Adrenal gland (tissue), 12 donors: ENCODE data around the gene EWSR1. TPM values are rescaled to one million over a fixed set of nuclear protein-coding genes. Genes with fewer than 3 reads are reported as not detected.

ENCODE experiments used
- DNase-seq, 7 donors: peaks; one replicate each; pipeline ENCODE4 v3.0.0-alpha.2; 2019 to 2020
- H3K27ac ChIP-seq, 5 donors: fragments of 200-600 bp; sonication (generic) in 4 of 5; 1 replicate in 3 of 5; 2 replicates in 2 of 5; pipeline versions ENCODE4 v1.5.1 to v1.8.0; 2016 to 2020; ENCODE audit warnings: mild to moderate bottlenecking in 1 of 5
- H3K27me3 ChIP-seq: fragments of 200-600 bp; 2 replicates; pipeline ENCODE4 v1.8.0; 2021
- H3K36me3 ChIP-seq, 2 donors: fragments of 200-600 bp; replicated peaks in 1 of 2; 1 replicate in 1 of 2; 2 replicates in 1 of 2; pipeline versions ENCODE4 v1.5.1 to v1.8.0; 2018 to 2022
- H3K4me1 ChIP-seq, 2 donors: fragments of 200-600 bp; replicated peaks in 1 of 2; 1 replicate in 1 of 2; 2 replicates in 1 of 2; pipeline versions ENCODE4 v1.5.1 to v1.8.0; 2018 to 2021
- H3K4me3 ChIP-seq, 4 donors: fragments of 200-600 bp; sonication (generic) in 3 of 4; one replicate each; pipeline ENCODE4 v1.5.1; 2016 to 2018
- H3K9me3 ChIP-seq, 3 donors: fragments of 200-600 bp; sonication (generic) in 1 of 3; replicated peaks in 1 of 3; 1 replicate in 2 of 3; 2 replicates in 1 of 3; pipeline versions ENCODE4 v1.5.1 to v1.8.0; 2016 to 2021
- CTCF ChIP-seq, 6 experiments: fragments of 450-650 bp in 4 of 6; fragments of 200-600 bp in 2 of 6; sonication (generic) in 1 of 6; IDR thresholded peaks; 1 replicate in 5 of 6; 2 replicates in 1 of 6; pipeline versions ENCODE4 v1.5.1 to v1.8.0; 2016 to 2021; ENCODE audit warnings: antibody characterized with exemption in 6 of 6, mild to moderate bottlenecking in 2 of 6, moderate library complexity in 1 of 6
- POLR2A ChIP-seq, 2 donors: fragments of 450-650 bp; IDR thresholded peaks; one replicate each; pipeline ENCODE4 v1.6.1; 2017; ENCODE audit warnings: antibody characterized with exemption in 2 of 2, mild to moderate bottlenecking in 2 of 2, moderate library complexity in 1 of 2
- WGBS, 4 donors: extraction: QIAGEN DNeasy Blood & Tissue Kit in 2 of 4; methylation state at CpG; one replicate each; pipeline versions ENCODE4 v1.1.5 to v1.1.7; 2013 to 2017; 5-methylcytosine and 5-hydroxymethylcytosine counted together
- intact Hi-C, 2 donors: fragments of 100-400 bp; cut with DNase I; formaldehyde crosslinking; loops; one replicate each; pipeline versions ENCODE4 v1.14.1 to v1.15.0; 2022 to 2023
- polyA plus RNA-seq, 3 donors: library from polyadenylated mRNA; stranded (reverse); fragments of 200-250 nt in 2 of 3; fragments of 350-450 nt in 1 of 3; fragmentation: Illumina TruSeq in 1 of 3; extraction: RNeasy Lipid Tissue Mini Kit (QIAGEN cat#74804) in 1 of 3; gene quantifications; one replicate each; pipeline ENCODE4 v1.2.3, GENCODE V29; 2013 to 2014
- total RNA-seq, 9 donors: library from RNA; depleted of rRNA in 4 of 9; stranded (reverse); fragments of >200 nt in 4 of 9; fragments of 120-200 nt in 1 of 9; fragmentation: NEBNext Ultra II Directional in 1 of 9; extraction: Animal tissue kit (Norgen Biotek cat#: 25700) in 1 of 9; gene quantifications; one replicate each; pipeline versions ENCODE4 v1.1.0 to v1.2.4, GENCODE V29; 2013 to 2023
- donor health status: healthy with polysubstance abuse.
- donor health status: Bipolar disorder and iron deficiency.
- donor health status: DM: yes; HTN: yes; CAD: no.
- donor health status: DM: no; HTN: no; CAD: no.
- donor health status: DM: no; HTN: no; CAD: no.
- donor health status: DM: yes; HTN: yes; CAD: no.

The EWSR1 gene
- total and polyA plus RNA-seq, 12 donors = 152 to 351 (median 216) TPM

GRCh38 chr22:29299136-29299900 lies 31.2 kb downstream of the EWSR1 start:
- DNase-seq = peak in 2 of 7 donors; percentile 14 to 52
- H3K36me3 ChIP-seq = peaks cover 0 to 69% of the 10 kb centered on the region in 2 donors
- no peak overlapping the region for H3K27ac ChIP-seq
- TF ChIP-seq POLR2A (IDR thresholded peaks at IDR 0.05) = no peak
- no peak for TF ChIP-seq CTCF (IDR thresholded peaks at IDR 0.05)
- H3K4me3 ChIP-seq = no peak overlapping the region
- H3K27me3 ChIP-seq = no peaks in the 10 kb centered on the region
- intact Hi-C loops = no loop called here
- no peaks in the 10 kb centered on the region for H3K9me3 ChIP-seq
- 85 to 92% (median 88%) methylated on average over 19 of the region's 19 CpGs for WGBS, 4 donors
- peaks cover 13 to 16% of the 10 kb centered on the region in 2 donors for H3K4me1 ChIP-seq

DNA sequence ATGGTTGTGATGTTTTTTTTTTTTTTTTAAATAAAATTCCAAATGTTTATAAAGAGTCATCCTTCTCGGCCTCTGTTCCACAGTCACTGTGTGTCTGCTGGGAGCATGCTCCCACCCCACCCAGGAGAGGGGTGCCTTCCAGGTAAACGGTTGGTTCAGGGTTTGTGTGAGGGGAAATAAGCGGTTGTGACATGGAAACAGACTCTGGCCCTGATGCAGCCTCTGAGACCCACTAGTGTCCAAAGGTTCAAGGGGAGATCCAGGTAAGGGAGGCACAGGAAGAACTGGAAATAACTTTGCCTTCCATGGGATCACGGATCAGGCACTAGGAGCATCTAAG lies 32.4 kb downstream of the EWSR1 start:
- intact Hi-C loops = no loop called here
- DNase-seq = peak in 1 of 7 donors; percentile 49
- Histone ChIP-seq H3K27me3 (no peaks in the 10 kb centered on the region), H3K4me3 (no peak overlapping the region), H3K4me1 (peaks cover 13 to 16% of the 10 kb centered on the region in 2 donors), H3K9me3 (no peaks in the 10 kb centered on the region), H3K36me3 (peaks cover 0 to 57% of the 10 kb centered on the region in 2 donors), H3K27ac (peak overlapping the region in 1 of 5 donors; percentile 34)
- TF ChIP-seq CTCF (IDR thresholded peaks at IDR 0.05) = no peak
- TF ChIP-seq POLR2A (IDR thresholded peaks at IDR 0.05) = no peak
- WGBS, 4 donors = 67 to 76% (median 70%) methylated on average over 4 of the region's 4 CpGs

DNA sequence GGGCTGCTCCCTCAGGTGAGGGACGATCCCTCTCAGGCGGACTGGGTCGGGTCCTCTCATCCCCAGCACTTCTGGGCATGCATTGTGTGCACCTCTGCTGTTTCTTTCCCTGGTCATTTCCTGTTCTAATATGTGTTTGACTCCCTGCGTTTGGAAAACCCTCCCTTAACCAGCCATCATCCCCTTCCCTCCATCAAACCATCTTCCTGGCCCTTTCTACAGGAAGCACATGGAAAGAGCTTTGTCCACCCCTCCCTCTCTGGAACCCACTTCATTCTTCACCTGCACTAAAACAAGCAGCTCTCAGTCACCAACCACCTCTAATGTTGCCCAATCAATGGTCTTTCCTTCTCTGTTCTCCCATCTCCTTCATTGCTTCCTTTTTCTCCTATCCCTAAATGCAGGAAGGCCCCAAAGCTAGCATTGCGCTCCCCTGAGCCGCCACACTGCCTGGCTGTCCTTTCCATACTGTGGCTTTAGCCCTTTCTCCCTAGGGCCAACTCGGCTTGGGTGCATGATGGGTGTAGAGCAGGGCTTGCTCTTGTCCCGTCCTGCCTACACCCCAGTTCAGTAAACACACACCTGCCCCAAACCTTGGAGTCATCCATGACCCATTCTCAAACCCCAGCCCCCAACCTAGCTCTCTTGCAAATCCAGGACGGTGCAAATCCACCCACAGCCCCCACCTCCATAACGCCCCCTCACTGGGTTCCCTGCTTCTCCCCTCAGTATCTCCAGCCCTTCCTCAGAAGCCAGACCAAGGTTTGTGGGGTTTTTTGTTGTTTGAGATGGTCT lies 32.9 kb downstream of the EWSR1 start:
- intact Hi-C loops = no loop called here
- H3K4me3 ChIP-seq = no peak overlapping the region
- TF ChIP-seq CTCF (IDR thresholded peaks at IDR 0.05) (no peak), POLR2A (IDR thresholded peaks at IDR 0.05) (no peak)
- peaks cover 13 to 18% of the 10 kb centered on the region in 2 donors for H3K4me1 ChIP-seq
- peaks cover 0 to 52% of the 10 kb centered on the region in 2 donors for H3K36me3 ChIP-seq
- no peaks in the 10 kb centered on the region for H3K9me3 ChIP-seq
- peak in 3 of 7 donors; percentile 22 to 53 (median 24) for DNase-seq
- WGBS, 4 donors = 79 to 83% (median 79%) methylated on average over 10 of the region's 10 CpGs
- H3K27me3 ChIP-seq = no peaks in the 10 kb centered on the region
- H3K27ac ChIP-seq = peak overlapping the region in 1 of 5 donors; percentile 34

DNA sequence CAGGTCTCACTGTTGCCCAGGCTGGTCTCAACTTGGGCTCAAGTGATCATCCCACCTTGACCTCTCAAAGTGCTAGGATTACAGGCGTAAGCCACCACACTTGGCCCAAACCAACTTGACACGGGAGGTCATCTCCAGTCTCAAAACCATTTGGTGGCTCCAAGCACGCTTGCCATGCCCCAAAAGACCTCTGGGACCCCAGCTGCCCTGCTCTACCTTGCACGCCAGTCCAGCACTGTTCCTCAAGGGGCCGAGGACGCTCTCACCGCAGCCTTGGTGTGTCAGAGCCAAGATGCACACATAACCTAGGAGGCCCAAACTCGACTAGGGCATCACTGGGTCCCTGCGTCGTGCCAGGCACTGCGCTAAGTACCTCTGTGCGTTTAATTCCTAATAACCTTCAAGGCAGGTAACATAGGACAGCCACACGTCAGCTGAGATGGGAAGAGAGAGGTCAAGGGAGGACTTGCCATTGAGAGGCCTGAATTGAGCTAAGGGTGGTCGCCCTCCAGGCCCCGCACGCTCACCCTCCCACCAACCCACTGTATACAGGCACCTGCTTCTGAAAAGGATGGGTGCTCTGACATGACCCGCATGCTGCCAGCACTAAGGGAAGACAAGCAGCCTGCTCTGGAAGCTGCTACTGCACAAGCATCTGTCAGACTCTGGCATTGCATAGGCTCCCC lies 33.8 kb downstream of the EWSR1 start:
- H3K27ac ChIP-seq = peak overlapping the region in 4 of 5 donors; percentile 42 to 88 (median 69)
- H3K4me1 ChIP-seq = peaks cover 13 to 25% of the 10 kb centered on the region in 2 donors
- peaks cover 0 to 43% of the 10 kb centered on the region in 2 donors for H3K36me3 ChIP-seq
- intact Hi-C loops = no loop called here
- DNase-seq = peak in 1 of 7 donors; percentile 28
- TF ChIP-seq POLR2A (IDR thresholded peaks at IDR 0.05) = no peak
- no peak for TF ChIP-seq CTCF (IDR thresholded peaks at IDR 0.05)
- H3K27me3 ChIP-seq = no peaks in the 10 kb centered on the region
- 71 to 86% (median 78%) methylated on average over 14 to 17 of the region's 17 CpGs for WGBS, 4 donors
- H3K4me3 ChIP-seq = no peak overlapping the region
- H3K9me3 ChIP-seq = no peaks in the 10 kb centered on the region
